Body of pancreas (tissue), 4 donors: ENCODE measurements around the gene GPR107. TPM values are rescaled to one million over a fixed set of nuclear protein-coding genes. Genes with fewer than 3 reads are reported as not detected.

ENCODE experiments used
- ATAC-seq: fragments of 150-250 bp; one replicate; pipeline ENCODE4 v1.9.1; 2016
- DNase-seq, 4 donors: peaks; one replicate each; pipeline ENCODE4 v3.0.0-alpha.2; 2019
- H3K27ac ChIP-seq, 4 donors: fragments of 200-600 bp; sonication (generic); 1 replicate in 3 of 4; 2 replicates in 1 of 4; pipeline versions ENCODE4 v1.5.1 to v1.6.1; 2016 to 2019; ENCODE audit warnings: mild to moderate bottlenecking in 1 of 4, mixed read lengths in 1 of 4, moderate library complexity in 1 of 4
- H3K27me3 ChIP-seq, 2 donors: fragments of 200-600 bp; sonication (generic); one replicate each; pipeline ENCODE4 v1.6.0; 2016; ENCODE audit warnings: mild to moderate bottlenecking in 1 of 2
- H3K36me3 ChIP-seq, 2 donors: fragments of 200-600 bp; sonication (generic); replicated peaks in 1 of 2; 2 replicates each; pipeline ENCODE4 v1.5.1; 2016; ENCODE audit warnings: low read depth in 2 of 2; ENCODE audit not compliant: insufficient read depth in 1 of 2
- H3K4me1 ChIP-seq: fragments of 200-600 bp; sonication (generic); one replicate; pipeline ENCODE4 v1.6.0; 2016
- H3K4me3 ChIP-seq, 2 donors: fragments of 200-600 bp; sonication (generic); 1 replicate in 1 of 2; 2 replicates in 1 of 2; pipeline ENCODE4 v1.5.1; 2016 to 2019
- H3K9me3 ChIP-seq, 3 donors: fragments of 200-600 bp; sonication (generic); 1 replicate in 2 of 3; 2 replicates in 1 of 3; pipeline ENCODE4 v1.5.1; 2016
- POLR2A ChIP-seq, 3 donors: fragments of 450-650 bp; IDR thresholded peaks; one replicate each; pipeline ENCODE4 v1.6.1; 2016; ENCODE audit warnings: antibody characterized with exemption in 3 of 3, mild to moderate bottlenecking in 2 of 3
- WGBS, 2 donors: methylation state at CpG; one replicate each; pipeline ENCODE4 v1.1.5; 2017; 5-methylcytosine and 5-hydroxymethylcytosine counted together
- intact Hi-C: fragments of 100-400 bp; cut with DNase I; formaldehyde crosslinking; loops from one replicate; pipeline ENCODE4 v1.15.1; 2023
- total RNA-seq, 2 donors: library from RNA; depleted of rRNA; stranded (reverse); fragments of >200 nt; gene quantifications; one replicate each; pipeline ENCODE4 v1.1.0, GENCODE V29; 2016
- TF ChIP-seq, protein P1 (sequence below), 7 experiments: fragments of 450-650 bp in 4 of 7; fragments of 200-600 bp in 3 of 7; sonication (generic) in 3 of 7; IDR thresholded peaks; one replicate each; pipeline ENCODE4 v1.5.1; 2016 to 2019; ENCODE audit warnings: antibody characterized with exemption in 7 of 7

The GPR107 gene
- total RNA-seq, 2 donors from 2014 or later, result 9.6 to 11.4 TPM

DNA sequence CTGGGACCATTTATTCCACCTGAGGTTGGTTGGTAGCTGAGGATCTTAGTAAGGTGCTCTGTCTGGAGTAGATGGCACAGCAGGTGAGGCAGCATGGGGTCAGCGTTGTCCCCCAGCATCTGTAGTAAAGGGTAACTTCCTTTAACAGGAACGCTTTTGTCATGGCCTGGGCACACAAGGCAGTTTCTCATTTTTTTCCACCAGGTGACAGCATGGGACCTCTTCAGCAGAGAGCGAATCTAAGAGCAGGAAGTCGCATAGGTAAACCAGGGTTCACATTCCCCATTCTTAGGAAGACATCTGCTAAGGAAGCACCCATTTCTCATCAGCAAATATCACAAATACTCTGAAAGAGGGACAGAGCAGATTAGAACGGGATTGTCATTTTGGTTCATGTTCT lies 56.5 kb downstream of the GPR107 start:
- TF ChIP-seq, protein P1, sequence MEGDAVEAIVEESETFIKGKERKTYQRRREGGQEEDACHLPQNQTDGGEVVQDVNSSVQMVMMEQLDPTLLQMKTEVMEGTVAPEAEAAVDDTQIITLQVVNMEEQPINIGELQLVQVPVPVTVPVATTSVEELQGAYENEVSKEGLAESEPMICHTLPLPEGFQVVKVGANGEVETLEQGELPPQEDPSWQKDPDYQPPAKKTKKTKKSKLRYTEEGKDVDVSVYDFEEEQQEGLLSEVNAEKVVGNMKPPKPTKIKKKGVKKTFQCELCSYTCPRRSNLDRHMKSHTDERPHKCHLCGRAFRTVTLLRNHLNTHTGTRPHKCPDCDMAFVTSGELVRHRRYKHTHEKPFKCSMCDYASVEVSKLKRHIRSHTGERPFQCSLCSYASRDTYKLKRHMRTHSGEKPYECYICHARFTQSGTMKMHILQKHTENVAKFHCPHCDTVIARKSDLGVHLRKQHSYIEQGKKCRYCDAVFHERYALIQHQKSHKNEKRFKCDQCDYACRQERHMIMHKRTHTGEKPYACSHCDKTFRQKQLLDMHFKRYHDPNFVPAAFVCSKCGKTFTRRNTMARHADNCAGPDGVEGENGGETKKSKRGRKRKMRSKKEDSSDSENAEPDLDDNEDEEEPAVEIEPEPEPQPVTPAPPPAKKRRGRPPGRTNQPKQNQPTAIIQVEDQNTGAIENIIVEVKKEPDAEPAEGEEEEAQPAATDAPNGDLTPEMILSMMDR (IDR thresholded peaks at IDR 0.05), result no peak
- TF ChIP-seq POLR2A (IDR thresholded peaks at IDR 0.05), result no peak
- Histone ChIP-seq H3K36me3 (peaks cover 0 to 3% of the 10 kb centered on the region in 2 donors), H3K4me1 (no peaks in the 10 kb centered on the region), H3K27me3 (no peaks in the 10 kb centered on the region), H3K9me3 (no peaks in the 10 kb centered on the region), H3K27ac (no peak overlapping the region), H3K4me3 (no peak overlapping the region)
- intact Hi-C loops, result no loop called here
- 89 to 92% methylated on average over 5 of the region's 5 CpGs for WGBS, 2 donors
- ATAC-seq, result no peak
- DNase-seq, result no peak

- Histone ChIP-seq H3K27ac (no peak overlapping the region), H3K27me3 (no peaks in the 10 kb centered on the region), H3K36me3 (peaks cover 0 to 3% of the 10 kb centered on the region in 2 donors), H3K9me3 (no peaks in the 10 kb centered on the region), H3K4me3 (no peak overlapping the region), H3K4me1 (no peaks in the 10 kb centered on the region)
- DNase-seq (no peak), ATAC-seq (no peak)
- WGBS, 2 donors, result 69 to 90% methylated on average over 7 of the region's 7 CpGs
- no peak for TF ChIP-seq POLR2A (IDR thresholded peaks at IDR 0.05)
- TF ChIP-seq, protein P1 (IDR thresholded peaks at IDR 0.05), result no peak
- intact Hi-C loops, result no loop called here
Measured at GRCh38 chr9:130110596-130111021, 56.9 kb downstream of the GPR107 start.

- TF ChIP-seq, protein P1 (IDR thresholded peaks at IDR 0.05), result no peak
- TF ChIP-seq POLR2A (IDR thresholded peaks at IDR 0.05), result no peak
- WGBS, 2 donors, result 89% methylated on average over 30 of the region's 30 CpGs
- H3K4me1 ChIP-seq, result no peaks in the 10 kb centered on the region
- no peak overlapping the region for H3K27ac ChIP-seq
- H3K4me3 ChIP-seq, result no peak overlapping the region
- ATAC-seq (no peak), DNase-seq (no peak)
- no peaks in the 10 kb centered on the region for H3K27me3 ChIP-seq
- H3K9me3 ChIP-seq, result no peaks in the 10 kb centered on the region
- intact Hi-C loops, result no loop called here
- H3K36me3 ChIP-seq, result peaks cover 0 to 3% of the 10 kb centered on the region in 2 donors
Measured at GRCh38 chr9:130111786-130112537, 58.3 kb downstream of the GPR107 start.

GRCh38 chr9:130112538-130113151 lies 58.9 kb downstream of the GPR107 start:
- H3K36me3 ChIP-seq, result peaks cover 0 to 3% of the 10 kb centered on the region in 2 donors
- H3K27me3 ChIP-seq, result no peaks in the 10 kb centered on the region
- intact Hi-C loops, result no loop called here
- ATAC-seq, result no peak
- no peak overlapping the region for H3K27ac ChIP-seq
- 74 to 77% methylated on average over 3 of the region's 3 CpGs for WGBS, 2 donors
- TF ChIP-seq POLR2A (IDR thresholded peaks at IDR 0.05), result no peak
- TF ChIP-seq, protein P1 (IDR thresholded peaks at IDR 0.05), result no peak
- DNase-seq, result no peak
- no peaks in the 10 kb centered on the region for H3K4me1 ChIP-seq
- H3K9me3 ChIP-seq, result no peaks in the 10 kb centered on the region
- no peak overlapping the region for H3K4me3 ChIP-seq
